GM19025 (cell line): ENCODE measurements around the gene CDH6.

Source experiments
- ATAC-seq: cut with Tn5 transposase; IDR thresholded peaks from one replicate; pipeline ENCODE4 v1.9.1; 2021; ENCODE audit warnings: mild to moderate bottlenecking, low read depth, moderate library complexity; ENCODE audit not compliant: unreplicated experiment

CDH6 gene

GRCh38 chr5:31193591-31194467 lies at the start of gene CDH6:
Gene CDH6 (plus strand): TSS chr5:31193686. CDS start chr5:31267474, 73,788 bp downstream.
- no peak for ATAC-seq

- no peak for ATAC-seq
Observed at GRCh38 chr5:31144364-31144763, 49.1 kb upstream of the CDH6 start.

GRCh38 chr5:31148959-31149475 lies 44.5 kb upstream of the CDH6 start:
- ATAC-seq = no peak

GRCh38 chr5:31153521-31153920 lies 40.0 kb upstream of the CDH6 start:
- no peak for ATAC-seq

GRCh38 chr5:31156631-31157160 lies 36.8 kb upstream of the CDH6 start:
- no peak for ATAC-seq

- no peak for ATAC-seq
Observed at GRCh38 chr5:31157720-31158119, 35.8 kb upstream of the CDH6 start.

GRCh38 chr5:31158686-31159085 lies 34.8 kb upstream of the CDH6 start:
- no peak for ATAC-seq

GRCh38 chr5:31161781-31162181 lies 31.7 kb upstream of the CDH6 start:
- no peak for ATAC-seq

GRCh38 chr5:31165729-31166128 lies 27.8 kb upstream of the CDH6 start:
- no peak for ATAC-seq

GRCh38 chr5:31169379-31169778 lies 24.1 kb upstream of the CDH6 start:
- no peak for ATAC-seq

GRCh38 chr5:31172881-31173280 lies 20.6 kb upstream of the CDH6 start:
- no peak for ATAC-seq

GRCh38 chr5:31173614-31174013 lies 19.9 kb upstream of the CDH6 start:
- ATAC-seq = no peak

GRCh38 chr5:31181376-31181987 lies 12.0 kb upstream of the CDH6 start:
- ATAC-seq = no peak

GRCh38 chr5:31182136-31182535 lies 11.3 kb upstream of the CDH6 start:
- ATAC-seq = no peak

- no peak for ATAC-seq
Observed at GRCh38 chr5:31185951-31186350, 7.5 kb upstream of the CDH6 start.

GRCh38 chr5:31186672-31187267 lies 6.7 kb upstream of the CDH6 start:
- ATAC-seq = no peak

GRCh38 chr5:31187591-31187990 lies 5.9 kb upstream of the CDH6 start:
- ATAC-seq = no peak

- no peak for ATAC-seq
Observed at GRCh38 chr5:31192442-31192841, 1.0 kb upstream of the CDH6 start.

GRCh38 chr5:31193116-31193515 lies 370 bp upstream of the CDH6 start:
- ATAC-seq = no peak

GRCh38 chr5:31194468-31194813 lies 955 bp downstream of the CDH6 start:
- no peak for ATAC-seq

GRCh38 chr5:31194892-31195555 lies 1.5 kb downstream of the CDH6 start:
- no peak for ATAC-seq
